Lung (tissue), 12 donors: ENCODE data around the gene CDCA4. TPM values are rescaled to one million over a fixed set of nuclear protein-coding genes. Genes with fewer than 3 reads are reported as not detected.
A peak's percentile ranks its signal among the peaks of the same experiment; 100 is the strongest.

Experiments used
- ATAC-seq: fragments of 200-7000 bp; cut with Tn5 transposase; one replicate; pipeline ENCODE4 v1.9.1; 2020; ENCODE audit warnings: moderate number of reproducible peaks; ENCODE audit not compliant: insufficient read depth, low FRiP score
- DNase-seq, 3 donors: peaks; one replicate each; pipeline ENCODE4 v3.0.0-alpha.2; 2013 to 2017
- H3K27ac ChIP-seq, 2 donors: one replicate each; pipeline ENCODE4 v1.5.1; 2013; ENCODE audit warnings: mild to moderate bottlenecking in 2 of 2, moderate library complexity in 2 of 2, control low read depth in 1 of 2, inconsistent platforms in 1 of 2, low read depth in 1 of 2, low read length in 1 of 2
- H3K27me3 ChIP-seq, 3 donors: one replicate each; pipeline ENCODE4 v1.5.1; 2013; ENCODE audit warnings: low read length in 2 of 3; ENCODE audit not compliant: control insufficient read depth in 3 of 3, insufficient read depth in 3 of 3
- H3K36me3 ChIP-seq, 4 donors: one replicate each; pipeline ENCODE4 v1.5.1; 2013; ENCODE audit warnings: low read length in 4 of 4, mild to moderate bottlenecking in 1 of 4, moderate library complexity in 1 of 4; ENCODE audit not compliant: control insufficient read depth in 4 of 4, insufficient read depth in 4 of 4
- H3K4me1 ChIP-seq, 5 donors: one replicate each; pipeline ENCODE4 v1.5.1; 2013; ENCODE audit warnings: low read length in 5 of 5, mild to moderate bottlenecking in 2 of 5, moderate library complexity in 1 of 5; ENCODE audit not compliant: control insufficient read depth in 5 of 5, insufficient read depth in 5 of 5
- H3K4me3 ChIP-seq: one replicate; pipeline ENCODE4 v1.5.1; 2013; ENCODE audit warnings: mild to moderate bottlenecking, control low read depth, moderate library complexity
- H3K9ac ChIP-seq, 2 donors: one replicate each; pipeline ENCODE4 v1.5.1; 2013; ENCODE audit warnings: low read length in 2 of 2, control low read depth in 1 of 2; ENCODE audit not compliant: insufficient read depth in 1 of 2
- H3K9me3 ChIP-seq, 4 donors: one replicate each; pipeline ENCODE4 v1.5.1; 2013; ENCODE audit warnings: low read length in 3 of 4, mild to moderate bottlenecking in 1 of 4, moderate library complexity in 1 of 4; ENCODE audit not compliant: control insufficient read depth in 4 of 4, insufficient read depth in 3 of 4
- CTCF ChIP-seq: IDR thresholded peaks from 2 replicates; pipeline ENCODE4 v1.5.1; 2012; ENCODE audit warnings: mild to moderate bottlenecking; ENCODE audit errors: control extremely low read depth, extremely low read depth
- WGBS, 2 donors: extraction: QIAGEN DNeasy Blood & Tissue Kit; methylation state at CpG; one replicate each; pipeline ENCODE4 v1.1.7; 2013; 5-methylcytosine and 5-hydroxymethylcytosine counted together
- polyA plus RNA-seq, 2 donors: library from polyadenylated mRNA; stranded (reverse); fragments of 200-250 nt; gene quantifications; one replicate each; pipeline ENCODE4 v1.2.1, GENCODE V29; 2013
- total RNA-seq, 2 donors: library from RNA; depleted of rRNA in 1 of 2; stranded (reverse); fragments of >200 nt in 1 of 2; gene quantifications; one replicate each; pipeline ENCODE4 v1.2.1, GENCODE V29; 2014 to 2021
- donor health status: control.
- donor health status: control.
- donor health status: Bipolar disorder and iron deficiency.
- donor health status: healthy.
- donor health status: DM: yes; HTN: yes; CAD: no.

CDCA4 gene
- total and polyA plus RNA-seq, 4 donors: 7.5 to 9.8 (median 8.2) TPM

- Histone ChIP-seq H3K4me1 (peaks cover 0 to 37% (median 22%) of the 10 kb centered on the region in 5 donors), H3K4me3 (no peak overlapping the region), H3K36me3 (no peaks in the 10 kb centered on the region), H3K27ac (peak overlapping the region in 1 of 2 donors; percentile 87), H3K27me3 (no peaks in the 10 kb centered on the region), H3K9ac (no peak overlapping the region), H3K9me3 (no peaks in the 10 kb centered on the region)
- WGBS, 2 donors: 5 to 14% methylated on average over 13 of the region's 13 CpGs
- peak in 1 of 3 donors; percentile 35 for DNase-seq
- no peak for ATAC-seq
- no peak for TF ChIP-seq CTCF
These were observed 40.7 kb upstream of the CDCA4 start for GRCh38 chr14:105061428-105062047.

- Histone ChIP-seq H3K27me3 (no peaks in the 10 kb centered on the region), H3K36me3 (no peaks in the 10 kb centered on the region), H3K9ac (no peak overlapping the region), H3K9me3 (no peaks in the 10 kb centered on the region), H3K4me3 (no peak overlapping the region), H3K27ac (peak overlapping the region; percentile 14 to 87), H3K4me1 (peaks cover 0 to 37% (median 24%) of the 10 kb centered on the region in 5 donors)
- ATAC-seq (no peak), DNase-seq (peak; percentile 37 to 58 (median 46))
- no peak for TF ChIP-seq CTCF
- 24 to 45% methylated on average over 29 to 30 of the region's 30 CpGs for WGBS, 2 donors
These were observed 40.0 kb upstream of the CDCA4 start for GRCh38 chr14:105060751-105061427.

GRCh38 chr14:105059925-105060565 lies 39.2 kb upstream of the CDCA4 start:
- WGBS, 2 donors: 71 to 77% methylated on average over 16 of the region's 16 CpGs
- no peak for TF ChIP-seq CTCF
- Histone ChIP-seq H3K4me3 (no peak overlapping the region), H3K27me3 (peaks cover 0 to 4% (median 0%) of the 10 kb centered on the region in 3 donors), H3K4me1 (peaks cover 0 to 35% (median 24%) of the 10 kb centered on the region in 5 donors), H3K9ac (no peak overlapping the region), H3K9me3 (no peaks in the 10 kb centered on the region), H3K36me3 (no peaks in the 10 kb centered on the region), H3K27ac (peak overlapping the region in 1 of 2 donors; percentile 87)
- DNase-seq (no peak), ATAC-seq (no peak)
